H1 (cell line): ENCODE data around the gene VSIG10L. TPM values are rescaled to one million over a fixed set of nuclear protein-coding genes. Genes with fewer than 3 reads are reported as not detected.

Experiments used
- BCL11A ChIP-seq, 2 experiments: IDR thresholded peaks; one replicate each; pipeline ENCODE4 v1.6.1; 2011; ENCODE audit warnings: low read depth in 2 of 2, low read length in 2 of 2, mild to moderate bottlenecking in 2 of 2
- polyA plus RNA-seq, 7 experiments: library from polyadenylated mRNA; depleted of rRNA in 3 of 7; stranded (reverse) in 5 of 7; unstranded in 2 of 7; fragments of >200 nt in 5 of 7; fragments of 200-250 nt in 2 of 7; gene quantifications; 1 replicate in 5 of 7; 2 replicates in 1 of 7; 4 replicates in 1 of 7; pipeline versions ENCODE4 v1.2.1 to v1.2.3, GENCODE V29; 2011 to 2013; ENCODE audit warnings: missing spikeins in 2 of 7, mixed read lengths in 2 of 7
- total RNA-seq: library from RNA; stranded (reverse); fragmentation: NEBNext Ultra II Directional; extraction: Animal tissue kit (Norgen Biotek cat#: 25700); gene quantifications from 2 replicates; pipeline ENCODE4 v1.2.1, GENCODE V29; 2021
- TF ChIP-seq, protein P1 (sequence below): fragments of 300-600 bp; sonication (generic); IDR thresholded peaks from 2 replicates; pipeline ENCODE4 v1.7.1; 2012; ENCODE audit warnings: low read length, moderate library complexity, mild to moderate bottlenecking, inconsistent platforms; ENCODE audit not compliant: insufficient replicate concordance

The VSIG10L gene
- total and polyA plus RNA-seq, 2 of the 8 experiments (the other 6 are each of a cell fraction or from before 2014, with no cell fraction given), result 10.3 to 10.4 TPM

DNA sequence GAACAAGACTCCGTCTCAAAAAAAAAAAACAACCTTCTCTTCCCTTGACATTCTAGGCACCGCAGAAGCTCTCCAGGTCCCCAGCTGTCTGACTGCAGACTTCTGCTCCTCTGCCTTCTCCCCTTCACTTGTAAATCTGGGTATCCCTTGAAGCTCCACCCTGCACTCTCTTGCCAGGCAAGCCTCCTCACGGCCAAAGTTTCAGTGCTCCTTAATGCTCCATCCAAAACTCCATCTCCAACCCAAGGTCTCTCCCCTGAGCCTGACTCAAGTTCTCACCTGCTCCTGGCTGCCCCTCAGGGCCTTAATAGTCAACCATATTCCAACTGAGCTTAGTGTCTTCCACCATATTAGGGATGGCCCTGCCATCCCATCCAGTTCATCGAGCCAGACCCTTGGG is 28.3 kb upstream of the VSIG10L start (continued):
- TF ChIP-seq, protein P1, sequence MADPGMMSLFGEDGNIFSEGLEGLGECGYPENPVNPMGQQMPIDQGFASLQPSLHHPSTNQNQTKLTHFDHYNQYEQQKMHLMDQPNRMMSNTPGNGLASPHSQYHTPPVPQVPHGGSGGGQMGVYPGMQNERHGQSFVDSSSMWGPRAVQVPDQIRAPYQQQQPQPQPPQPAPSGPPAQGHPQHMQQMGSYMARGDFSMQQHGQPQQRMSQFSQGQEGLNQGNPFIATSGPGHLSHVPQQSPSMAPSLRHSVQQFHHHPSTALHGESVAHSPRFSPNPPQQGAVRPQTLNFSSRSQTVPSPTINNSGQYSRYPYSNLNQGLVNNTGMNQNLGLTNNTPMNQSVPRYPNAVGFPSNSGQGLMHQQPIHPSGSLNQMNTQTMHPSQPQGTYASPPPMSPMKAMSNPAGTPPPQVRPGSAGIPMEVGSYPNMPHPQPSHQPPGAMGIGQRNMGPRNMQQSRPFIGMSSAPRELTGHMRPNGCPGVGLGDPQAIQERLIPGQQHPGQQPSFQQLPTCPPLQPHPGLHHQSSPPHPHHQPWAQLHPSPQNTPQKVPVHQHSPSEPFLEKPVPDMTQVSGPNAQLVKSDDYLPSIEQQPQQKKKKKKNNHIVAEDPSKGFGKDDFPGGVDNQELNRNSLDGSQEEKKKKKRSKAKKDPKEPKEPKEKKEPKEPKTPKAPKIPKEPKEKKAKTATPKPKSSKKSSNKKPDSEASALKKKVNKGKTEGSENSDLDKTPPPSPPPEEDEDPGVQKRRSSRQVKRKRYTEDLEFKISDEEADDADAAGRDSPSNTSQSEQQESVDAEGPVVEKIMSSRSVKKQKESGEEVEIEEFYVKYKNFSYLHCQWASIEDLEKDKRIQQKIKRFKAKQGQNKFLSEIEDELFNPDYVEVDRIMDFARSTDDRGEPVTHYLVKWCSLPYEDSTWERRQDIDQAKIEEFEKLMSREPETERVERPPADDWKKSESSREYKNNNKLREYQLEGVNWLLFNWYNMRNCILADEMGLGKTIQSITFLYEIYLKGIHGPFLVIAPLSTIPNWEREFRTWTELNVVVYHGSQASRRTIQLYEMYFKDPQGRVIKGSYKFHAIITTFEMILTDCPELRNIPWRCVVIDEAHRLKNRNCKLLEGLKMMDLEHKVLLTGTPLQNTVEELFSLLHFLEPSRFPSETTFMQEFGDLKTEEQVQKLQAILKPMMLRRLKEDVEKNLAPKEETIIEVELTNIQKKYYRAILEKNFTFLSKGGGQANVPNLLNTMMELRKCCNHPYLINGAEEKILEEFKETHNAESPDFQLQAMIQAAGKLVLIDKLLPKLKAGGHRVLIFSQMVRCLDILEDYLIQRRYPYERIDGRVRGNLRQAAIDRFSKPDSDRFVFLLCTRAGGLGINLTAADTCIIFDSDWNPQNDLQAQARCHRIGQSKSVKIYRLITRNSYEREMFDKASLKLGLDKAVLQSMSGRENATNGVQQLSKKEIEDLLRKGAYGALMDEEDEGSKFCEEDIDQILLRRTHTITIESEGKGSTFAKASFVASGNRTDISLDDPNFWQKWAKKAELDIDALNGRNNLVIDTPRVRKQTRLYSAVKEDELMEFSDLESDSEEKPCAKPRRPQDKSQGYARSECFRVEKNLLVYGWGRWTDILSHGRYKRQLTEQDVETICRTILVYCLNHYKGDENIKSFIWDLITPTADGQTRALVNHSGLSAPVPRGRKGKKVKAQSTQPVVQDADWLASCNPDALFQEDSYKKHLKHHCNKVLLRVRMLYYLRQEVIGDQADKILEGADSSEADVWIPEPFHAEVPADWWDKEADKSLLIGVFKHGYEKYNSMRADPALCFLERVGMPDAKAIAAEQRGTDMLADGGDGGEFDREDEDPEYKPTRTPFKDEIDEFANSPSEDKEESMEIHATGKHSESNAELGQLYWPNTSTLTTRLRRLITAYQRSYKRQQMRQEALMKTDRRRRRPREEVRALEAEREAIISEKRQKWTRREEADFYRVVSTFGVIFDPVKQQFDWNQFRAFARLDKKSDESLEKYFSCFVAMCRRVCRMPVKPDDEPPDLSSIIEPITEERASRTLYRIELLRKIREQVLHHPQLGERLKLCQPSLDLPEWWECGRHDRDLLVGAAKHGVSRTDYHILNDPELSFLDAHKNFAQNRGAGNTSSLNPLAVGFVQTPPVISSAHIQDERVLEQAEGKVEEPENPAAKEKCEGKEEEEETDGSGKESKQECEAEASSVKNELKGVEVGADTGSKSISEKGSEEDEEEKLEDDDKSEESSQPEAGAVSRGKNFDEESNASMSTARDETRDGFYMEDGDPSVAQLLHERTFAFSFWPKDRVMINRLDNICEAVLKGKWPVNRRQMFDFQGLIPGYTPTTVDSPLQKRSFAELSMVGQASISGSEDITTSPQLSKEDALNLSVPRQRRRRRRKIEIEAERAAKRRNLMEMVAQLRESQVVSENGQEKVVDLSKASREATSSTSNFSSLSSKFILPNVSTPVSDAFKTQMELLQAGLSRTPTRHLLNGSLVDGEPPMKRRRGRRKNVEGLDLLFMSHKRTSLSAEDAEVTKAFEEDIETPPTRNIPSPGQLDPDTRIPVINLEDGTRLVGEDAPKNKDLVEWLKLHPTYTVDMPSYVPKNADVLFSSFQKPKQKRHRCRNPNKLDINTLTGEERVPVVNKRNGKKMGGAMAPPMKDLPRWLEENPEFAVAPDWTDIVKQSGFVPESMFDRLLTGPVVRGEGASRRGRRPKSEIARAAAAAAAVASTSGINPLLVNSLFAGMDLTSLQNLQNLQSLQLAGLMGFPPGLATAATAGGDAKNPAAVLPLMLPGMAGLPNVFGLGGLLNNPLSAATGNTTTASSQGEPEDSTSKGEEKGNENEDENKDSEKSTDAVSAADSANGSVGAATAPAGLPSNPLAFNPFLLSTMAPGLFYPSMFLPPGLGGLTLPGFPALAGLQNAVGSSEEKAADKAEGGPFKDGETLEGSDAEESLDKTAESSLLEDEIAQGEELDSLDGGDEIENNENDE, result no peak
- no peak for TF ChIP-seq BCL11A (IDR thresholded peaks at IDR 0.05; ENCODE audit: low read depth in 2 of 2, low read length in 2 of 2)
- TF ChIP-seq, all 59 proteins: peak for 0
